Common myeloid progenitor, CD34-positive (primary cell): ENCODE results near the gene SULT1A3.
A peak's percentile ranks its signal among the peaks of the same experiment; 100 is the strongest.

Experiments
- CTCF ChIA-PET: fragments of 350-600 bp; sonication (Branson Sonifier 250); formaldehyde crosslinking; loops from one replicate; lab custom pipeline; 2021; ENCODE audit warnings: antibody characterized with exemption; lab: Charles Lee
- POLR2A ChIA-PET: fragments of 350-600 bp; sonication (Branson Sonifier 250); formaldehyde crosslinking; loops from one replicate; lab custom pipeline; 2021; ENCODE audit warnings: antibody characterized with exemption; lab: Charles Lee
- DNase-seq, 3 donors: peaks; one replicate each; pipeline versions ENCODE4 v3.0.0 to v3.0.0-alpha.2; 2013
- H3K27ac ChIP-seq, 2 experiments: 1 replicate in 1 of 2; 2 replicates in 1 of 2; pipeline ENCODE4 v1.7.0; 2013; ENCODE audit warnings: inconsistent platforms in 2 of 2, low read length in 2 of 2, mild to moderate bottlenecking in 2 of 2, low read depth in 1 of 2, moderate library complexity in 1 of 2; ENCODE audit not compliant: severe bottlenecking in 2 of 2, insufficient read depth in 1 of 2, poor library complexity in 1 of 2
- H3K27me3 ChIP-seq, 5 experiments: replicated peaks in 2 of 5; 1 replicate in 3 of 5; 2 replicates in 2 of 5; pipeline versions ENCODE4 v1.6.1 to v1.7.0; 2013; ENCODE audit warnings: low read length in 4 of 5, mild to moderate bottlenecking in 2 of 5, moderate library complexity in 2 of 5, inconsistent platforms in 1 of 5; ENCODE audit not compliant: insufficient read depth in 5 of 5, control insufficient read depth in 4 of 5
- H3K36me3 ChIP-seq, 4 experiments: 1 replicate in 2 of 4; 2 replicates in 2 of 4; pipeline versions ENCODE4 v1.6.1 to v1.7.0; 2013; ENCODE audit warnings: low read length in 3 of 4, control low read depth in 1 of 4, mild to moderate bottlenecking in 1 of 4; ENCODE audit not compliant: control insufficient read depth in 4 of 4, insufficient read depth in 4 of 4
- H3K4me1 ChIP-seq, 4 experiments: 1 replicate in 3 of 4; 2 replicates in 1 of 4; pipeline versions ENCODE4 v1.6.1 to v1.7.1; 2013; ENCODE audit warnings: low read length in 3 of 4, mild to moderate bottlenecking in 3 of 4, control low read depth in 1 of 4, inconsistent platforms in 1 of 4, moderate library complexity in 1 of 4; ENCODE audit not compliant: control insufficient read depth in 4 of 4, insufficient read depth in 4 of 4; ENCODE audit errors: control extremely low read depth in 1 of 4
- H3K4me3 ChIP-seq, 7 experiments: 1 replicate in 4 of 7; 2 replicates in 3 of 7; pipeline versions ENCODE4 v1.5.1 to v1.7.0; 2013; ENCODE audit warnings: mild to moderate bottlenecking in 7 of 7, low read length in 6 of 7, moderate library complexity in 6 of 7, inconsistent platforms in 2 of 7, low read depth in 2 of 7, control low read depth in 1 of 7; ENCODE audit not compliant: insufficient read depth in 4 of 7, control insufficient read depth in 1 of 7; ENCODE audit errors: extremely low read depth in 1 of 7
- H3K9me3 ChIP-seq, 5 experiments: 1 replicate in 4 of 5; 2 replicates in 1 of 5; pipeline versions ENCODE4 v1.6.1 to v1.7.1; 2013; ENCODE audit warnings: low read length in 4 of 5, mild to moderate bottlenecking in 2 of 5, inconsistent platforms in 1 of 5, low read depth in 1 of 5, moderate library complexity in 1 of 5; ENCODE audit not compliant: control insufficient read depth in 4 of 5, insufficient read depth in 2 of 5; ENCODE audit errors: control extremely low read depth in 1 of 5
- WGBS: methylation state at CpG from one replicate; pipeline ENCODE4 v1.1.5; 2013; ENCODE audit not compliant: insufficient coverage; 5-methylcytosine and 5-hydroxymethylcytosine counted together

SULT1A3 gene

GRCh38 chr16:30180741-30181140 lies 18.3 kb upstream of the SULT1A3 start:
- WGBS: 96% methylated on average over 3 of the region's 3 CpGs
- Histone ChIP-seq H3K27me3 (no peaks in the 10 kb centered on the region), H3K4me3 (no peak overlapping the region), H3K27ac (no peak overlapping the region), H3K9me3 (no peaks in the 10 kb centered on the region), H3K36me3 (peaks cover 0 to 13% (median 0%) of the 10 kb centered on the region in 4 experiments), H3K4me1 (peaks cover 0 to 36% (median 25%) of the 10 kb centered on the region in 4 experiments)
- POLR2A ChIA-PET: interaction anchor here (0.6 kb wide), 1 partner anchor 128 kb away, joined by 4 read pairs; a partner anchor contains a TSS
- CTCF ChIA-PET: interaction anchor here (0.6 kb wide), 1 partner anchor 91 kb away, joined by 4 read pairs; no protein-coding TSS in a partner anchor
- DNase-seq: no peak

GRCh38 chr16:30183233-30184095 lies 15.6 kb upstream of the SULT1A3 start, which contains the start of gene CORO1A:
TSS of gene CORO1A (plus strand) at chr16:30183602. CDS start at chr16:30185210, 1,608 bp downstream.
- under 1% methylated on average over 57 of the region's 81 CpGs for WGBS
- peak; percentile 72 to 79 (median 72) for DNase-seq
- CTCF ChIA-PET: interaction anchor here (0.6 to 1.6 kb wide), 2 partner anchors 91 to 231 kb away, joined by 3 to 9 read pairs; partner anchors contain the start of gene TBX6
- Histone ChIP-seq H3K4me3 (peak within 1 kb of the TSS; percentile 67 to 87 (median 81)), H3K4me1 (peaks cover 0 to 51% (median 43%) of the 10 kb centered on the region in 4 experiments), H3K27ac (peak within 1 kb of the TSS; percentile 58 to 76), H3K9me3 (no peaks in the 10 kb centered on the region), H3K36me3 (peaks cover 0 to 39% (median 9%) of the 10 kb centered on the region in 4 experiments), H3K27me3 (no peaks in the 10 kb centered on the region)
- POLR2A ChIA-PET: interaction anchor here (0.7 to 1.5 kb wide), 5 partner anchors 40 to 503 kb away, joined by 3 read pairs; partner anchors contain the start of gene ALDOA

- peak overlapping the region; percentile 67 to 87 (median 81) for H3K4me3 ChIP-seq
- H3K9me3 ChIP-seq: no peaks in the 10 kb centered on the region
- no peaks in the 10 kb centered on the region for H3K27me3 ChIP-seq
- peaks cover 0 to 39% (median 9%) of the 10 kb centered on the region in 4 experiments for H3K36me3 ChIP-seq
- ChIA-PET CTCF (interaction anchor here (1.6 to 2.2 kb wide), 2 partner anchors 90 to 92 kb away, joined by 6 to 9 read pairs; partner anchors contain the start of gene TBX6), POLR2A (interaction anchor here (0.7 to 1.5 kb wide), 5 partner anchors 61 to 504 kb away, joined by 3 to 4 read pairs (median 3); partner anchors contain the start of gene ALDOA)
- WGBS: 2% methylated on average over 15 of the region's 24 CpGs
- DNase-seq: peak; percentile 60 to 90 (median 87)
- peaks cover 0 to 51% (median 43%) of the 10 kb centered on the region in 4 experiments for H3K4me1 ChIP-seq
- peak overlapping the region; percentile 58 to 76 for H3K27ac ChIP-seq
These were observed 14.8 kb upstream of the SULT1A3 start for GRCh38 chr16:30184096-30184890.

GRCh38 chr16:30184891-30185682 lies 14.0 kb upstream of the SULT1A3 start:
- H3K4me1 ChIP-seq: peaks cover 0 to 51% (median 43%) of the 10 kb centered on the region in 4 experiments
- no peak for DNase-seq
- POLR2A ChIA-PET: interaction anchor here (0.6 to 1.5 kb wide), 2 partner anchors 90 to 93 kb away, joined by 4 read pairs; no protein-coding TSS in a partner anchor
- H3K9me3 ChIP-seq: no peaks in the 10 kb centered on the region
- peaks cover 0 to 39% (median 9%) of the 10 kb centered on the region in 4 experiments for H3K36me3 ChIP-seq
- 79% methylated on average over 13 of the region's 13 CpGs for WGBS
- H3K4me3 ChIP-seq: peak overlapping the region; percentile 67 to 87 (median 81)
- CTCF ChIA-PET: interaction anchor here (0.8 to 2.3 kb wide), 5 partner anchors 24 to 120 kb away, joined by 3 to 16 read pairs (median 4); partner anchors contain the start of genes ALDOA and TBX6
- H3K27me3 ChIP-seq: no peaks in the 10 kb centered on the region
- peak overlapping the region in 1 of 2 experiments; percentile 76 for H3K27ac ChIP-seq

GRCh38 chr16:30185683-30186421 lies 13.2 kb upstream of the SULT1A3 start:
- peak in 2 of 3 donors; percentile 68 to 81 for DNase-seq
- Histone ChIP-seq H3K9me3 (no peaks in the 10 kb centered on the region), H3K4me1 (peaks cover 0 to 51% (median 43%) of the 10 kb centered on the region in 4 experiments), H3K27ac (peak overlapping the region in 1 of 2 experiments; percentile 76), H3K4me3 (peak overlapping the region in 4 of 7 experiments; percentile 36 to 85 (median 81)), H3K27me3 (no peaks in the 10 kb centered on the region), H3K36me3 (peaks cover 0 to 39% (median 9%) of the 10 kb centered on the region in 4 experiments)
- POLR2A ChIA-PET: interaction anchor here (0.6 to 0.8 kb wide), 3 partner anchors 56 to 91 kb away, joined by 3 to 4 read pairs (median 3); partner anchors contain the start of gene YPEL3
- WGBS: 17% methylated on average over 10 of the region's 15 CpGs
- CTCF ChIA-PET: interaction anchor here (0.8 to 2.3 kb wide), 5 partner anchors 25 to 121 kb away, joined by 3 to 16 read pairs (median 4); partner anchors contain the start of genes ALDOA and TBX6
